ENCODE measurements around the gene PIGU.

DNA sequence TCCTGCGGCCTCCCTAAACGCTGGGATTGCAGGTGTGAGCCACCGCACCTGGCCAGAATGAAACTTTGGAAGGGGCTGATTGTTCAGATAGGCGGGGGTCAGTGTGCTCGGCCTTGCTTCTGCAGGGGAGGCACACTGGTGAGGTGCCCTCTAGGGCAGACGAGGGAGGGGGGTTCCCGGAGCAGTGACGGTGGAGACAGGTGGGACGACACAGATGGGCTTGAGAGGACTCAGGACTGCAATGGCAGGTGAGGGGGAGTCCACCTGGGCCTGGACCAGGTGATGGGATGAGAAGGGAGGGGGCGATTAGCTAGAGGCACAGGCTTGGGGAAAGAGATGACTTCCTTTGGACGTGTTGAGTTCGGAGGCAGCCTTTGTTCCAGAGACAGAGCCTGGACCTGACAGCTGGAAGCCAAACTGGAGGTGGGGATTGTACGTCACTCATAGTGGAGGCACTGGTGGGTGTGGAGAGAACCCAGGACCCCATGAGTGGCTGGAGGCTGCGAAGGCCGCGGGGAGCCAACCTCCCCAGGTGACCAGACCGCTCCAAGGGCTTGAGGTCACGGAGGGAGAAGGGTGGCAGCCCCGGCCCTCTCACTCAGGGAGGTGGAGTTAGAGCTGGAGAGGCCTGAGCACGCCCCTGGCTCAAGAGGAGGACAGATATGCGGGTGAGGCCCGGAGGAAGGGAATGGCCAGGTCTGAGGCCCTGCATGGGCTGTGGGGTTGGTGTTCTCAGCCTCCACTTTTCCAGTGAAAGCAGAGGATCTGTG lies 128.9 kb downstream of the PIGU start:
- TF ChIP-seq POLR2AphosphoS5 (IDR thresholded peaks at IDR 0.05; ENCODE audit: low read depth, low read length) (no peak), TAF1 (IDR thresholded peaks at IDR 0.05; ENCODE audit: borderline replicate concordance, insufficient read depth, low read length) (no peak), SIN3A (IDR thresholded peaks at IDR 0.05; ENCODE audit: borderline replicate concordance, insufficient read depth, low read length) (no peak)
- TF ChIP-seq, protein P1, sequence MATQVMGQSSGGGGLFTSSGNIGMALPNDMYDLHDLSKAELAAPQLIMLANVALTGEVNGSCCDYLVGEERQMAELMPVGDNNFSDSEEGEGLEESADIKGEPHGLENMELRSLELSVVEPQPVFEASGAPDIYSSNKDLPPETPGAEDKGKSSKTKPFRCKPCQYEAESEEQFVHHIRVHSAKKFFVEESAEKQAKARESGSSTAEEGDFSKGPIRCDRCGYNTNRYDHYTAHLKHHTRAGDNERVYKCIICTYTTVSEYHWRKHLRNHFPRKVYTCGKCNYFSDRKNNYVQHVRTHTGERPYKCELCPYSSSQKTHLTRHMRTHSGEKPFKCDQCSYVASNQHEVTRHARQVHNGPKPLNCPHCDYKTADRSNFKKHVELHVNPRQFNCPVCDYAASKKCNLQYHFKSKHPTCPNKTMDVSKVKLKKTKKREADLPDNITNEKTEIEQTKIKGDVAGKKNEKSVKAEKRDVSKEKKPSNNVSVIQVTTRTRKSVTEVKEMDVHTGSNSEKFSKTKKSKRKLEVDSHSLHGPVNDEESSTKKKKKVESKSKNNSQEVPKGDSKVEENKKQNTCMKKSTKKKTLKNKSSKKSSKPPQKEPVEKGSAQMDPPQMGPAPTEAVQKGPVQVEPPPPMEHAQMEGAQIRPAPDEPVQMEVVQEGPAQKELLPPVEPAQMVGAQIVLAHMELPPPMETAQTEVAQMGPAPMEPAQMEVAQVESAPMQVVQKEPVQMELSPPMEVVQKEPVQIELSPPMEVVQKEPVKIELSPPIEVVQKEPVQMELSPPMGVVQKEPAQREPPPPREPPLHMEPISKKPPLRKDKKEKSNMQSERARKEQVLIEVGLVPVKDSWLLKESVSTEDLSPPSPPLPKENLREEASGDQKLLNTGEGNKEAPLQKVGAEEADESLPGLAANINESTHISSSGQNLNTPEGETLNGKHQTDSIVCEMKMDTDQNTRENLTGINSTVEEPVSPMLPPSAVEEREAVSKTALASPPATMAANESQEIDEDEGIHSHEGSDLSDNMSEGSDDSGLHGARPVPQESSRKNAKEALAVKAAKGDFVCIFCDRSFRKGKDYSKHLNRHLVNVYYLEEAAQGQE (IDR thresholded peaks at IDR 0.05; ENCODE audit: insufficient read depth in 1 of 2, low read depth in 2 of 2, low read length in 2 of 2) = no peak

All from PFSK-1 (cell line).